ENCODE measurements around the gene BCAS3. TPM values are rescaled to one million over a fixed set of nuclear protein-coding genes. Genes with fewer than 3 reads are reported as not detected.

Gene BCAS3
- total RNA-seq, 1 experiment from 2014 or later, result 26.3 TPM

- H3K4me2 ChIP-seq (ENCODE audit: low read length), result no peak overlapping the region; the same call in 1 of the 2 replicates
Measured at GRCh38 chr17:61335105-61335844, 657.6 kb downstream of the BCAS3 start.

More at GRCh38 chr17:61335105-61335844, 657.6 kb downstream of the BCAS3 start:
- intact Hi-C loops (cut with micrococcal nuclease), result no loop called here
- Histone ChIP-seq H3K27me3 (ENCODE audit: insufficient read depth, low read length) (peaks cover 49% of the 10 kb centered on the region; the same call in 1 of the 2 replicates), H3K4me1 (ENCODE audit: control insufficient read depth in 1 of 2, insufficient read depth in 2 of 2, low read length in 2 of 2) (peaks cover 41 to 47% of the 10 kb centered on the region in 2 experiments), H3K9me2 (ENCODE audit: insufficient read depth) (no peaks in the 10 kb centered on the region), H3K79me2 (ENCODE audit: insufficient read depth, low read length) (no peaks in the 10 kb centered on the region), H3K4me3 (replicated peaks in 1 of 2; ENCODE audit: low read depth in 1 of 2, low read length in 2 of 2) (no peak overlapping the region), H3K36me3 (ENCODE audit: control insufficient read depth in 1 of 2, insufficient read depth in 2 of 2, low read length in 2 of 2) (no peaks in the 10 kb centered on the region), H3K9me3 (ENCODE audit: control insufficient read depth in 1 of 2, insufficient read depth in 1 of 2, low read depth in 1 of 2, low read length in 2 of 2) (no peaks in the 10 kb centered on the region), H3K9ac (ENCODE audit: low read length) (no peak overlapping the region), H2AFZ (ENCODE audit: low read depth, low read length, poor library complexity, severe bottlenecking) (no peak overlapping the region), H4K20me1 (ENCODE audit: insufficient read depth) (no peaks in the 10 kb centered on the region), H3K27ac (ENCODE audit: low read depth, low read length) (no peak overlapping the region)
- RAD21 ChIA-PET (ENCODE audit: low non-redundant PET in 1 of 2, low total read pairs in 2 of 2, uncharacterized antibody in 2 of 2, unreplicated experiment in 2 of 2), result no interaction called here
- POLR2A ChIA-PET, result interaction anchor here (1.5 kb wide), 1 partner anchor 12 kb away, joined by 3 read pairs; no protein-coding TSS in a partner anchor
- TF ChIP-seq RAD21 (IDR thresholded peaks at IDR 0.05; ENCODE audit: low read depth), result no peak
- no peak for TF ChIP-seq CBX3 (IDR thresholded peaks at IDR 0.05; ENCODE audit: low read depth)
- TF ChIP-seq POLR2A (IDR thresholded peaks at IDR 0.05; ENCODE audit: borderline replicate concordance, extremely low read depth, insufficient read depth, insufficient read length), result no peak
- TF ChIP-seq YY1 (IDR thresholded peaks at IDR 0.05; ENCODE audit: extremely low read depth, insufficient replicate concordance, low read depth, low read length), result no peak
- no peak for TF ChIP-seq ELF1 (IDR thresholded peaks at IDR 0.05; ENCODE audit: borderline replicate concordance, low read depth)
- no peak for TF ChIP-seq JUND (IDR thresholded peaks at IDR 0.05)
- TF ChIP-seq POLR2AphosphoS5 (IDR thresholded peaks at IDR 0.05; ENCODE audit: low read depth, low read length), result no peak
- no peak for TF ChIP-seq ZFX (IDR thresholded peaks at IDR 0.05)
- TF ChIP-seq SIN3A (IDR thresholded peaks at IDR 0.05; ENCODE audit: low read depth), result no peak
- no peak for TF ChIP-seq EZH2 (IDR thresholded peaks at IDR 0.05)
- no peak for TF ChIP-seq MAX (IDR thresholded peaks at IDR 0.05)
- TF ChIP-seq SRF (IDR thresholded peaks at IDR 0.05; ENCODE audit: low read depth), result no peak
- no peak for TF ChIP-seq TCF7L2 (IDR thresholded peaks at IDR 0.05; ENCODE audit: borderline replicate concordance, extremely low read depth, insufficient read depth, insufficient read length)
- BruUV-seq (replicated peaks), result no TSS peak
- no peak for ATAC-seq
- CTCF ChIA-PET, result no interaction called here
- no peak for DNase-seq (ENCODE audit: low read depth, low spot score)

Data from HCT116 (cell line).